Measurements from ENCODE around the gene CDK4.
A peak's percentile ranks its signal among the peaks of the same experiment; 100 is the strongest.

Gene CDK4

DNA sequence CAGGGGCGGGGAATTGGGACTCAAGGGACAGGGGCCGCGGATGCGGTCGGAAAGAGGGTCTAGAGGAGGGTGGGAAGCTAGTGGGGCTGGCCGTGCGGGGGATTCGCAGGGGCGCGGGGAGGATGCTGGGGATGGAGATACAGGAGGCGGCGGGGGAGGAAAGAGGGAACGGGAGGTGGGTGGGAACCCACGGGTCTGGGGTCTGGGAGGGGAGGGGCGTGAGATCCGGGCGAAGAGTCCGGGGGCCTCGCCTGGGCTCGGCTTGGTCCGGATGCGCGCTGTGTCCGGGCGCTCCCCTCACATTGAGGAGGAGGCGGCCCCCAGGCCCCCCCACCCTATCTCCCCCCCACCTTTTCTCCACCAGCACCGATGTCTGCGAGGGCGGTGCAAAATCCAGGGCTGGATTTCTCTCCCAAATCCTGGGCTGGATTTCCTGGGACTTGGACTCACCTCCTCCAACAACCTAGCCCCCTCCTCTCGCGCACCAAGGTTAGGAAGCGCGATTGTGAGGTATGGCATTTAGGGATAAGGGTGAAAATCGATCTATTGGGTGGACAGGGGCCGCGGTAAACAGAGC, 13.4 kb downstream of the CDK4 start, which contains the start of gene AGAP2:
TSS of gene AGAP2 (minus strand) at position 82 of the 577 bp plus-strand sequence. CDS start 496 bp downstream, outside the sequence.
- no peak for DNase-seq (ENCODE audit: low spot score)

DNA sequence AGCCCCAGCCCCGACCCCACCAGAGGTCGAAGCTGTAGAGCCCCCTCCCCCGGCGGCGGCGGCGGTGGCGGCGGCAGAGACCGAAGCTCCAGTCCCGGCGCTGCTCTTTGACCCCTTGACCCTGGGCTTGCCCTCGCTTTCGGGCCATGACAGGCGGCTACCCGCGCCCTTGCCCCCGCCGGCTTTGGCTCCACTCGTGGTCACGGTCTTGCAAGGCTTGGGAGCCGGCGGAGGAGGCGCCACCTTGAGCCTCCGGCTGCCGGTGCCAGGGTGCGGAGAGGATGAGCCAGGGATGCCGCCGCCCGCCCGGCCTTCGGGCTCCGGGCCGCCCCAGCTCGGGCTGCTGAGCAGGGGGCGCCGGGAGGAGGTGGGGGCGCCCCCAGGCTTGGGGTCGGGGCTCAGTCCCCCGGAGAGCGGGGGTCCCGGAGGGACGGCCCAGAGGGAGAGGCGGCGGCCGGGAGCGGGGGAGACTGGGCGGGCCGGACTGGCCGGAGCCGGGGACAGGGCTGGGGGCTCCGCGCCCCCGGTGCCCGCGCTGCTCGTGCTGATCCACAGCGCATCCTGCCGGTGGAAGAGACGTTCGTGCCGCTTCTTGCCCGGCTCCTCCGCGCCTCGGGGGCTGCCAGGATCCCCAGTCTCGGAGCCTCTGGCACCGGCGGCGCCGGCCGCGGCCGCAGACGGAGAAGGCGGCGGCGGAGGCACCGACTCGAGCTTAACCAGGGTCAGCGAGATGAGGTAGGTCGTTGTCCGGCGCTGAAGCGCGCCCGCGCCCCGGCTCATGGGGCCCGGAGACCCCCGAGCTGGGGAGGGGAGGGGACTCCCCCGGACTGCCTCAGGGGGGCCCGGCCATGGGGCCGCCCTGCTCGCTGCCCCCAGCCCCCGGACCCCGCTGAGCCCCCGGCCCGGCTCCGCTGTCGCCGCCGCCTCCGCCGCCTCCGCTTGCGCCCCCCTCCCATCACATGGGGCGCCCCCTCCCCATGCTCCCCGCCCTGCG, 14.3 kb downstream of the CDK4 start:
- no peak for DNase-seq (ENCODE audit: low spot score)

DNA sequence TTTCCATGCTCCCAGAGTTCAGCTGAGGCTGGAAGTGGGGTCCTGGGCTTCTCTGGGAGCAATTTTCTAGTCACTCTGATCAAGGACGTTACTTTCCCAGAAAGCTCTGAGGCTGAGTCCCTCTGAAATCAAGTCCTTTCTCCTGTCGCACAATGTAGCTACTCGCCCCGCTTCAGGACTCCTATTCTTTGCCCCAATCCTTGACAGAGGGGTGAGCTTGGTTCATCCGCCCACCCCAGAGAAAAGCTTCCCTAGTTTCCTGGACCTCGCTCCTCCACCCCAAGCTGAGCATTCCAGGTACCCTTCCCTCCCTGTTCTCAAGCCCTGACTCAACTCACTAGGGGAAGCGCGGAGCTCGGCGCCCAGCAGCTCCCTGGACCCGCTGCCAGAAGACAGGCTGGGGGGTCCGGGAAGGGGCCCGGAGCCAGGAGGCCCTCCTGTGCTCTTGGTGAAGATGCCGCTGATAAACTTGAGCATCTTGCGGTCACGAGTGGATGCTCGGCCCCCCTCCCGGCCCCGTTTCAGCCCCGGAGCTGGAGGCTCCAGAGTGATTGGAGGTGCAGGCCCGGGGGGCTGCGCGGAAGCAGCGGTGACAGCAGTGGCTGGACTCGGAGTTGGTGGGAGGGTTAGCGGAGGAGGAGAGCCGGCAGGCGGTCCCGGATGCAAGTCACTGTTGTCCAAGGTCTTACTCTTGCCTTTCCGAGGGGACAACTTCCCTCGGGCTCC, 15.2 kb downstream of the CDK4 start:
- DNase-seq (ENCODE audit: low spot score), result no peak

DNA sequence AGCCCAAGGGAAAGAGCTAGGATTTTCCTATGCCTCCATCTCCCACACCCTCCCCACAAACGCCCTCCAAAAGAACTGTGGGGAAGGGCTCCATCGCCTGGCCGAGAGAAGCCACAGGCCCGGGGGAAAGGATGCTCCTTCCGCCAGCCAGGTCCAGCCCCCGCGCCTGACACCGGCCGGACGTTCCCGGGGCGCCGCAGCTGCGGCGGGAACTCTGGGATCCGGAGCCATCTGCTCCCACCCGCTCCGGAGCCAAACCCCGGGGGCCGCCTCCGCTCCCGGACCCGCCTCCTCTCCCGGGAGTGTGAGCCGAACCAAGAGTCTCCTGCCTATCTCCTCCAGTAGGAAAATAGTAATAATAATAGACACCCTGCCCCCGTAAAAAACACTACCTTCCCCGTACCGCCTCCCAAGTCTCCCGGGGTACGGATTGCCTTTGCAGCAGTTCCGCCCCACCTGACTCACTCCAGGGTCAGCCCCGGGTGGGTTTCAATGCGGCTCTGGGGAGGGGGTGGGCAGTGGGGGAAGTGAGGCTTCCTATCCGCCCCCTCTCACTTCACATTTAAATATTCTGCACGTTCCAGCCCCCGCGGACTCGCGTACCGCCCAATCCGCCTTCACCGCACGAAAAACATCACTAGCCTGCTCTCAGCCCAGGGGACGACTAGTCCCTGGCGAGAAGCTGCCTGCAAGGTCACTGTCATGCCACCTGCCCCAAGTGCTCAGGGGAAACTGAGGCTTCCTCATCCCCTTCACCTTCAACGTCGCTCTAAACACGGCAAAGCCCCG, 16.0 kb downstream of the CDK4 start:
- no peak for DNase-seq (ENCODE audit: low spot score)

DNA sequence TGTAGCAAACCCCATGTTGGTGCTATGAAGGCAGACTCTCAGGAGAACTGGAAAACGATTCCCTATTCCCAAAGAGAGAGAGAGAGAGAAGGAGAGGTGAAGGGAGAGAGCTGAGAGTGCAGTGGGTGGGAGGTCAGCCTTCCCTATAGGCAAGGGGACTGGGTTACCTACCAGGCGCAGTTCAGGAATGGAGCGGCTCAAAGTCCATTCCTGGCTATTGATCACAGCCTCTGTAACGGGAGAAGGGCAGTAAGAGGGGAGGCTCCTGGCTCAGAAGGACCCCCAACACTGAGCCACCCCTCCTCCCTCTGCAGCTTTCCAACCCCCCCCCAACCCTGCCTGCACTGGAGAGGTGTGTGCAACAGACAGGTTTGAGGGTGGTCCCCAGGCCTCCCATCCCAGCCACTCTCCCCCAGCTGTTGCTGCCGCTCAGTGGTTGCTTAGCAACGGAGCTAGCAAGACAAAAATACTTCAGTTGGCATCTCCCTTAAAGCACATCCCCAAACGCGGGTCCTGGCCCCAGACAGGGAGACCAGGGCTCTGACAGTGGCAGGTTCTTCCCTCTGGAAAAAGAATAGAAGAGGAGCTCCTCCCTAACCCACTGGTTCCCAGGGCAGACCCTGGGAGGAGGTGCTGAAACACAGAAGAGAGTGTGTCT, 16.8 kb downstream of the CDK4 start:
- no peak for DNase-seq (ENCODE audit: low spot score)

DNA sequence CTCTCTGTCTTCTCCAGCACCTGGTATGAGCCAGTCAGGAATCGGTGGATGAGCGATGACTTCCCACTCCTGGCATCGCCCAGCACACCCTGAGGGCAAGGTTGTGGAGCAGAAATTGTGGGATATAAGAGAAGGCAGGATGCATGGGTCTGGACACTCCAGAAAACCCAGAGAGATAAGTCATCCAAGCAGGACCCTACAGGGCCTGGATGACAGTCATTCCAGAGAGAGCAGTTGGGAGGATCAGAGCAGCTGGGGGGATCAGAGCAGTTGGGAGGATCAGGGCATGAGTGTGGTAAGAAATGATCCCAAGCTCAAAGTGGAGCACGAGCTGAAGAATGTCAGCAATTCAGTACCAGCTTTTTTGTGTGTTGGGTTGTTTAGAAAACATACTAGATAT, 17.5 kb downstream of the CDK4 start:
- DNase-seq (ENCODE audit: low spot score), result no peak

DNA sequence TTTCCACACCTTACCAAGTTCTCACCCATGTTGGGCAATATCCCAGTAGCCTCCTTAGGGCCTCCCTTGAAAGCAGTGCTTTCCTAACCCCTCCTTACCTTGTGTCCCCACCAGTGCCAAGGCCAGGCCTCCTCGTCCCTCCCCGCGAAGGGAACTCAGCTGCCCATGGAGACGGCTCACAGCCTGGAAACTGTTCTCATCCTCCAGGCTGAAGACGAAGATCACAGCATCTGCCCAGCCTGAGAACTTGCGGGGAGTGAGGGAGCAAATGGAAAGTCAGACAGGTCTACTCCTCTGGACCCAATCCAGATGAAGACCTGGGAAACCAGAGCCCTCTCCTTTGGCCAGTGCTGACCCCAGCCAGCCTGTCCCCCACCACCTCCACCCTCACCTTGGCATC, 18.2 kb downstream of the CDK4 start:
- no peak for DNase-seq (ENCODE audit: low spot score)

DNA sequence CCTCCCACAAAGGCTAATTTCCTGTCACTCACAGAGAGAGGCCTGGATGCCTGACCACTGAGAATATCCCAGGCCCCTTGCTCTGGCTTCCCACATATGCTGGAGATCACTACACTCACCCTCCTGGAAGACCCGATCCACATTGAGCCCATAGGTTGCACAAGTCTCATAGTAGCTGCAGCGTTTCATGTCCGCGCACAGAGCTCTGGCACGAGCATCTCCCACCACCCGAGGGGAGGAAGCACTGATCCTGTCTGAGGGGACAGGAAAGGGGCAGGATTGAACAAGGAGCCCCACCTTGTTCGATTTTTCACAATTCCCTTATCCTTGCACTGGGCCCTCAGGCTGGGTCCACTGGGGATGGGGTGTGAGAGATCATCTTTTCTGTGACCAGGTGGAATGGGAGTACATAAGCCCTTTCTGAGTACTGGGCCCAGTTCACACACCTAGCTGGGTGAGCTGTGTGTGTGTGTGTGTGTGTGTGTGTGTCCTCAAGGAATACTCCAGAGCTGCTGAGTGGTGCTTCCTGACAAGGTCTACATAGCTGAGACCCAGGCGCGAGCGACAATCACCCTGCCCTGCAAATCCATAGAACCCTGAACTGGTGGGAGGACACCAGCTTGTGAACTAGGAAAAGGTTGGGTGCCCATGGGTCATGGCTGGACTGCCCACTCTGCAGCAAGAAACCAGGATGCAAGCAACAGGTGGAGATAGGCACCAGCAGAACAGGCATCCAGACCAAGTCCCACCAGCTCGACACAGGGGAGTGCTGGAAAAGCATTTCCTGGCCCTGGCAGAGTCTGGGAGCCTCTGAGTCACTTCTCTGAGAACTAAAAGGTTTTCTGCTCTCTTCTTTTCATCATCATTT, 19.1 kb downstream of the CDK4 start:
- no peak for DNase-seq (ENCODE audit: low spot score)

DNA sequence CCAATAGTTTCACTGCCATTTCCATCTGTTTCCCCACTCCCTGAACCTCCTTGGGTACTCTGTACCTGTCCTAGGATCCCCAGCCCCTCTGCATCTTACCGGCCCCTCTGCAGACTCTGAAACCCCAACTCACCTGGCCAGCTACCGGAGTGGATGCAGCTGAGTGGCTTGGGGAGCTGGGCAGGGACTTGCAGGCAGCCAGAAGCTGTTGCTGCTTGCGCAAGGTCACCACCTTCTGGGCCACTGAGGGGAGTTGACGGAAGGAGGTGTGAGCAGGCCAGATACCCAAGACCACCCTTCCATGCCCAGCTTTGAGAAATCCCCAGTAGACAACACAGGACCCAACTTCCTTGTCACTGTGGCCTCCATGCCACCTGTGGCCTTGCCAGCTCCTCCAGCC, 19.8 kb downstream of the CDK4 start:
- DNase-seq (ENCODE audit: low spot score), result no peak

DNA sequence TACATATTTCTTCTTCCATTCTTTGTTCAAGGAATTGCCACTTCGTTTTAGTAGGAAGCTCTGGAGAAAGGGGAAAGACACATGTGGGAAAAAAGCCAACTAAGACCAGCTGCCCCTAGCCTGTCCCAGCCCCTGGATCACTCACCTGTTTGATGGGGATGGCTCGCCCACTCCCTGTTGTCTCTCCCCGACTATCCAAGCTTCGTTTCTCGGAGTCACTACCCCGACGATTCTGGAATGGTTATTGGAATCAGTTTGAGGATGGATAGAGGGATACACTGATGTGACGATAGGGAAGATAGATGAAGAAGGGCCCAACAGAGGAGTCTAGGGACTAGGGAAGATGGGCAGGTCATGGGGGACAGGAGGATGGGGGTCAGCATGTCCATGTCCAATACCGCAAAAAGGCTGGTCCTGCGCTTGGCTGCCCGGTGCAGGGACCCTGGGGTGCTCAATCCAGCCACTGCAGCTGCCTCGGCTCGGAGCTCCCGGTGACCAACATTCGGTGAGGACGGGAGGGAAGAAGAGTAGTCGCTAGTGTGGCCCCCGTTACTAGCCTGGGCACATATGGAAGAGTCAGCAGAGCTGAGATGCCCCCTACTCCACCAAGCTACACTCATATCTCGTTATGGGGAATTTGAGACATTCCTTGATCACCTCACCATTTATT, 20.6 kb downstream of the CDK4 start:
- DNase-seq (ENCODE audit: low spot score), result no peak

DNA sequence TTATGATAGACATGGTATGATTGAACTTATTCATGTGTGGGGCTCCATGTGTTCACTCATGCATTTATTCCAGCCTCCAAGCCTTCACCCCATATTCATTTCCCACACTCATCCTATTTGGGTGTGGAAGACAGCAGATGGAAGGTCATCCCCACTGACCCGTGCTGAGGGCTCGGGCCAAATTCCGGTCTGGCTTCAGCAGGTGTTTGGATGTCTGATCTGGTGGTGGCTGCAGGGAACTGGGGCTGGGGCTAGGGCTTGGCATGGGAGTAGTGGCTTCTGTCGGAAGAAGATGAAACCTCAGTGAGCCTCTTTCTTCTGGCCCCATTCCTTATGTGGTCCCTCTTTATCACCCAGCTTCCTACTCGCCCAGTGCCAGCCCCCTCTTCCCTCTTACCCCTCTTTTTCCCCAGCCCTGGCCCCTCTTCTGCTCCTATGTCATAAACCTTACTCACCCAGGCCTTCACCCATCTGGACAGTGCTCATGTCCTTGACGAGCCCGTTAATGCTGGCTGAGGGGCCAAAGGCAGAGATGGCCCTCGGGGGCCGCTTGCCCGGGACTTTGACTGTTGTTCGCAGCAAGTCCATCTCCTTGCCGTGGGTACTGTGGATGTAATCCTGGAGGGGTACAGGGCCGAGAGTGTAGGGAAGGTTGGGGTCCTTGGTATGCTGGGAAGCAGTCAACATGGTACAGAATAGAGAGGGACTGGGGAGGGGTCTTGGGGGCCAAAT, 21.6 kb downstream of the CDK4 start:
- DNase-seq (ENCODE audit: low spot score), result no peak

DNA sequence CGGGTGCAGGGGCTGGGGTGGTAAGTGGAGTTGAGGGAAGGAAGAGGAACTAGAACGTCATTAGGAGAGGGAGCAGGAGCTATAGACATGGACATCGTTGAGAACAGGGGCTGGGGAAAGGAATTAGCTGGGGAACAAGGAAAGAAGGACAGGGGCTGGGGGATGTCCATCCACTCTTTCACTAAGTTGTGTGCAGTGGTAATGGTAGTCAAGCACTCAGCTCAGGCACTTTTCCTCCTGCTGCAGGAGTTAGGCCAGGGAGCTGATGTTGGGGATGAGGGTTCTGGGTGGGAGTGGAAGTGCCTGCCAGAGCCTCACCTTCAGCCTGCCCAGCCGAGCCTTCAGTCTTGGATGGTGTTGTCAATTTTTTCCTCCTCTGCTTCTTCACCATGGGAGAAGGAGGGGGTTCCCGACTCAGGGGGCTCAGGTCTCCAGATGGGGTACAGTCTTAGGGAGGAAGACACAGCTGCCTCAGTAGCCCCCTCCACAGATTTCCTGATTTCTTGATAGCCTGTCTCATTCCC, 22.7 kb downstream of the CDK4 start:
- no peak for DNase-seq (ENCODE audit: low spot score)

DNA sequence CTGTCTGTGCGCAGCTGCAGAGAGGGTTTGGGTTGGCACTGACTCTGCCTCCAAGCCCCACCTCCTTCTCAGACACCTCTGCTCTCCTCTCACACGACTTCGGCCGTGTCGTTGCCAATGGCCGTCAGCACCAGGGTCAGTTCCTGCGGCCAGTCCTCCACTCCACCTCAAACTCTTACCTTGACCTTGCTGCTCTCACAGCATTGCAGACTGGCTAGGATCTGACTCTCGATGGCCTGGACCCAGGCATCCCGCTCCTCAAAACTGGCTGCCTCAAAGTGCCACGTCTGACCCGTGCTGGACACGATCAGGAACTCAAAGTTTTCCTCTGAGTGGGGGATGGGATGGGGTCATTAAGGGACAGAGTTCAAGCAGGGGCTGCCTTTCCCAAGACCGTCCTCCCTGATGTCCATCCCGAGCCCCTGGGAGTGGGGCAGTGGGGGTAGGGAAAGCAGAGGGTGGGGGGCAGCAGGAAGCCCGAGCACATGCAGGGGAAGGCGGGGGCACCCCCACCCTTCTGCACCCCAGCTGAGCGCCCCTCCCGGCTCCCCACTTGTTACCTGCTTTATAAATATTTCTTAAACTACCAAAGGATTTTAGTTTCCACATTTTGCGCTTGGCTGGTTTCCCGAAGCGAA, 24.2 kb downstream of the CDK4 start:
- peak; percentile 45 for DNase-seq (ENCODE audit: low spot score)

DNA sequence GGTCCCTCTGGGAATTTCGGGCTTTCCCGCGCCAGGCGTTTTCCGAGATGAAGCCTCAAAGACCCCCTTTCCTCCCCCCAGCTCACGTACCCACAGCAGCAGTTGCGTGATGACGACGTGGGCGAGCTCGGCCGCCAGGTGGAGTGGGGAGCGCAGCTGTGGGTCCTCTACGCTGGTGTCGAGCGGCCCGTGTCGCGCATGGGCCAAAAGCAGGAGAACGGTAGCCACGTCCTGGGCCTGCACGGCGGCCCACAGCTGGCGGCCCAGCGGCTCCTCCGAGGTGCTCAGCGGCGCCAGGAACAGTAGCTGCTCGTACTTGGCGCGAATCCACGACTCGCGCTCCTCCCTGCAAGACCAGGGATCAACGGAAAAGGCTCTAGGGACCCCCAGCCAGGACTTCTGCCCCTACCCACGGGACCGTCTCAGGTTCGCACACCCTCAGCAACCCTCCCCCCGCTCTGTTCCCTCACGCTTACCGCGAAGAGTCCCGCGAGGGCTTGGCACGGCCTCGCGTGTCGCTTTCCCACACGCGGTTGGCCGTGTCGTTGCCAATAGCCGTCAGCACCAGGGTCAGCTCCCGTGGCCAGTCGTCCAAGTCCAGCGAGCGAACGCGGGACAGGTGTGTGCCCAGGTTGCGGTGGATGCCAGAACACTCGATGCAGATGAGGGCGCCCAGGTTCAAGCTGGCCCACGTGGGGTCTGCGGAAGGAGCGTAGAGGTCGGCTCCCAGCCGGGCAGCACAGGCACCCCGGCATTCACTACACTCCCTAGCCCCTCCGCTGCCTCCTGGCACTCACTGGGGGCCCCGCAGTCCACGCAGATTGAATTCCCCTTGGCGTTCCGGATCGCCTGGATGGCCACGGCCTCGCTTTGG, 25.0 kb downstream of the CDK4 start:
- DNase-seq (ENCODE audit: low spot score), result peak; percentile 19

DNA sequence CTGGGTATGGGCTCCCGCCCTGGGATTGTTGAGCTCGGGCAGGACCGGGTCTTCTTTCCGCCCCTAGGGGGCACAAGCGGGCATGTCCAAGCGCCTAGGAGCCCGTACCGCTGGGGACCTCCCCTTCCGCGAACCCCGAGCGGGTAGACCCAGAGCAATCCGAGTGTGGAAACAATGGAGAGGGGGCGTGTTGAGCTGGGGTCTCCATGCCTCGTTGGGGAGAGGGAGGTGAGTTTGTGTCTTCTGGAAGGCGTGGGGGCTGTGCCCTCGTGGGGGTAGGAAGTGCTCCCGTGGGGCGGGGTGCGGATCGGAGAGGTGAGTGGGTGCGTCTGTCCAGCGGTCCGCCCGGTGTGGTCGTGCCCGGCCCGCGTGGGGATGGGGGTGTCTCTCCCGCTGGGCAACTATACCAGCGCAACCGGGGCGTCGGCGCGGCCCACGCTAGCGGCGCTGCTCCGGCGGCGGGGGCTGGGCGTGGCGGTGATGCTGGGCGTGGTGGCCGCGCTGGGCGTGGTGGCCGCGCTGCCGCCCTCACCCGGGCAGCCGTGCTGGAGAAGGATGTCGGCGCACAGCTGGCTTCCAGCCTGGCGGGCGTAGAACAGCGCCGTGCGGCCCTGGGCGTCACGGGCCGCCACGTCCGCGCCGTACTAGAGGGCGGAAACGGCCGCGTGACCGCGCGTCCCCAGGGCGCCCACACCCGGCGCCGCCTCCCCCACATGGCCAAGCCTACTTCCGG, 25.8 kb downstream of the CDK4 start:
- DNase-seq (ENCODE audit: low spot score), result peak; percentile 75

DNA sequence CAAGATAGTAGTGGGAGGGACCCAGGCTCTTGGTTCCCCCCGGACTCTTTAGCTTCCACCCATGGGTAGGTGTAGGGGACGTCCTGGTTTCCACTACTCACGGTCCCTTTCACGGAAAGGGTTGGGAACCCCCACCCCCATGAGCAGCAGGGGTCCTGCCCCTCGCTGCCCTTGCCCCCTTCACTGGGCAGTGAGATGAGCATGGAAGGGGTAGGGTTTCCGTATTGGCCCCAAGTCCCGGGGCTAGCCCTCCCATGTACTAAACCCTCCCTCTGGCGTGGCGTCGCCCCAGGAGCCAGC, 26.3 kb downstream of the CDK4 start:
- DNase-seq (ENCODE audit: low spot score), result no peak
